HG03432 (cell line): Measurements from ENCODE around the gene FCER1G.

ENCODE experiments used
- ATAC-seq: cut with Tn5 transposase; IDR thresholded peaks from one replicate; pipeline ENCODE4 v1.9.1; 2021; ENCODE audit warnings: mild to moderate bottlenecking, moderate library complexity; ENCODE audit not compliant: unreplicated experiment

FCER1G gene

GRCh38 chr1:161260376-161261260, 45.5 kb downstream of the FCER1G start:
- peak; percentile 30 for ATAC-seq

GRCh38 chr1:161261261-161262235, 46.5 kb downstream of the FCER1G start:
- peak; percentile 62 for ATAC-seq

GRCh38 chr1:161265305-161265704, 50.2 kb downstream of the FCER1G start:
- ATAC-seq: no peak

- ATAC-seq: no peak
Measured at GRCh38 chr1:161266202-161266601, 51.1 kb downstream of the FCER1G start.

GRCh38 chr1:161266836-161267235, 51.7 kb downstream of the FCER1G start:
- no peak for ATAC-seq

GRCh38 chr1:161267321-161267720, 52.2 kb downstream of the FCER1G start:
- ATAC-seq: no peak
